ENCODE data around the gene ZNF821.
"Not testable (repeated sequence)": the region's sequence is repeated elsewhere in the genome, so short reads cannot be mapped to it uniquely, and the experiment has no call there.

ZNF821 gene

GRCh38 chr16:71855937-71856662 lies 27.9 kb downstream of the ZNF821 start:
- peak; percentile 62 for DNase-seq

- no peak for DNase-seq
Measured at GRCh38 chr16:71854369-71854948, 29.5 kb downstream of the ZNF821 start.

- no peak for DNase-seq
Measured at GRCh38 chr16:71853413-71853812, 30.6 kb downstream of the ZNF821 start.

GRCh38 chr16:71852561-71852960 lies 31.4 kb downstream of the ZNF821 start:
- no peak for DNase-seq

- no peak for DNase-seq
Measured at GRCh38 chr16:71852158-71852557, 31.8 kb downstream of the ZNF821 start.

- DNase-seq, result no peak
Measured at GRCh38 chr16:71851746-71852145, 32.2 kb downstream of the ZNF821 start.

- DNase-seq, result no peak
Measured at GRCh38 chr16:71848622-71849021, 35.4 kb downstream of the ZNF821 start.

GRCh38 chr16:71847096-71847495 lies 36.9 kb downstream of the ZNF821 start:
- DNase-seq, result no peak

- DNase-seq, result peak; percentile 60
Measured at GRCh38 chr16:71846431-71846830, 37.6 kb downstream of the ZNF821 start.

GRCh38 chr16:71845639-71846430 lies 38.1 kb downstream of the ZNF821 start, which contains the start of gene ATXN1L:
Gene ATXN1L (plus strand): TSS chr16:71845976. CDS start chr16:71849741, 3,765 bp downstream.
- peak; percentile 99 for DNase-seq

- DNase-seq, result no peak
Measured at GRCh38 chr16:71843572-71843971, 40.4 kb downstream of the ZNF821 start.

- DNase-seq, result no peak
Measured at GRCh38 chr16:71840052-71840451, 43.9 kb downstream of the ZNF821 start.

GRCh38 chr16:71837150-71837549 lies 46.8 kb downstream of the ZNF821 start:
- no peak for DNase-seq

GRCh38 chr16:71834291-71834690 lies 49.7 kb downstream of the ZNF821 start:
- no peak for DNase-seq

GRCh38 chr16:71832112-71832511 lies 51.9 kb downstream of the ZNF821 start:
- not testable (repeated sequence) for DNase-seq

- DNase-seq, result not testable (repeated sequence)
Measured at GRCh38 chr16:71831698-71832097, 52.3 kb downstream of the ZNF821 start.

GRCh38 chr16:71830359-71830758 lies 53.6 kb downstream of the ZNF821 start:
- DNase-seq, result no peak

GRCh38 chr16:71826533-71827017 lies 57.4 kb downstream of the ZNF821 start:
- DNase-seq, result no peak

GRCh38 chr16:71817155-71817500 lies 66.9 kb downstream of the ZNF821 start:
- DNase-seq, result not testable (repeated sequence)

- peak; percentile 40 for DNase-seq
Measured at GRCh38 chr16:71811261-71811803, 72.7 kb downstream of the ZNF821 start.

GRCh38 chr16:71810155-71810530 lies 73.8 kb downstream of the ZNF821 start:
- peak; percentile 44 for DNase-seq

Data from activated CD8-positive, alpha-beta memory T cell treated with anti-CD3 and anti-CD28 coated beads for 24 hours (primary cell).